HG03060 (cell line): ENCODE data around the gene CNTNAP2.

Experiments used
- ATAC-seq: cut with Tn5 transposase; IDR thresholded peaks from one replicate; pipeline ENCODE4 v1.9.1; 2021; ENCODE audit warnings: low read depth, moderate number of reproducible peaks; ENCODE audit not compliant: unreplicated experiment

Gene CNTNAP2

GRCh38 chr7:148084138-148084537 lies 1967.5 kb downstream of the CNTNAP2 start:
- no peak for ATAC-seq

GRCh38 chr7:148091882-148092281 lies 1975.3 kb downstream of the CNTNAP2 start:
- no peak for ATAC-seq

GRCh38 chr7:148093375-148094166 lies 1977.0 kb downstream of the CNTNAP2 start:
- no peak for ATAC-seq

GRCh38 chr7:148095066-148095465 lies 1978.5 kb downstream of the CNTNAP2 start:
- no peak for ATAC-seq

- no peak for ATAC-seq
These were observed 1987.6 kb downstream of the CNTNAP2 start for GRCh38 chr7:148104136-148104716.

GRCh38 chr7:148104924-148105323 lies 1988.3 kb downstream of the CNTNAP2 start:
- no peak for ATAC-seq

GRCh38 chr7:148105853-148106252 lies 1989.3 kb downstream of the CNTNAP2 start:
- ATAC-seq, result no peak

- ATAC-seq, result no peak
These were observed 1991.0 kb downstream of the CNTNAP2 start for GRCh38 chr7:148107443-148108127.

- ATAC-seq, result no peak
These were observed 1991.8 kb downstream of the CNTNAP2 start for GRCh38 chr7:148108381-148108780.

GRCh38 chr7:148110097-148110868 lies 1993.7 kb downstream of the CNTNAP2 start:
- no peak for ATAC-seq

GRCh38 chr7:148114804-148115203 lies 1998.2 kb downstream of the CNTNAP2 start:
- no peak for ATAC-seq

GRCh38 chr7:148115308-148115707 lies 1998.7 kb downstream of the CNTNAP2 start:
- ATAC-seq, result no peak

GRCh38 chr7:148116195-148116594 lies 1999.6 kb downstream of the CNTNAP2 start:
- no peak for ATAC-seq

- no peak for ATAC-seq
These were observed 2000.3 kb downstream of the CNTNAP2 start for GRCh38 chr7:148116829-148117403.

GRCh38 chr7:148118371-148118770 lies 2001.8 kb downstream of the CNTNAP2 start:
- ATAC-seq, result no peak

- ATAC-seq, result no peak
These were observed 2004.8 kb downstream of the CNTNAP2 start for GRCh38 chr7:148121401-148121800.

GRCh38 chr7:148121847-148122246 lies 2005.2 kb downstream of the CNTNAP2 start:
- no peak for ATAC-seq

- no peak for ATAC-seq
These were observed 2007.9 kb downstream of the CNTNAP2 start for GRCh38 chr7:148124477-148124876.

- ATAC-seq, result no peak
These were observed 2010.8 kb downstream of the CNTNAP2 start for GRCh38 chr7:148127374-148127773.

- no peak for ATAC-seq
These were observed 2012.4 kb downstream of the CNTNAP2 start for GRCh38 chr7:148129023-148129422.
